ENCODE results near the gene HK1. TPM values are rescaled to one million over a fixed set of nuclear protein-coding genes. Genes with fewer than 3 reads are reported as not detected.
A peak's percentile ranks its signal among the peaks of the same experiment; 100 is the strongest.

Gene HK1
- total RNA-seq, 4 donors from 2014 or later, result 27.3 to 54.0 (median 30.1) TPM

- WGBS, 2 donors, result 90 to 93% methylated on average over 3 of the region's 3 CpGs
- no peak for TF ChIP-seq EP300 (IDR thresholded peaks at IDR 0.05)
- TF ChIP-seq, protein P1, sequence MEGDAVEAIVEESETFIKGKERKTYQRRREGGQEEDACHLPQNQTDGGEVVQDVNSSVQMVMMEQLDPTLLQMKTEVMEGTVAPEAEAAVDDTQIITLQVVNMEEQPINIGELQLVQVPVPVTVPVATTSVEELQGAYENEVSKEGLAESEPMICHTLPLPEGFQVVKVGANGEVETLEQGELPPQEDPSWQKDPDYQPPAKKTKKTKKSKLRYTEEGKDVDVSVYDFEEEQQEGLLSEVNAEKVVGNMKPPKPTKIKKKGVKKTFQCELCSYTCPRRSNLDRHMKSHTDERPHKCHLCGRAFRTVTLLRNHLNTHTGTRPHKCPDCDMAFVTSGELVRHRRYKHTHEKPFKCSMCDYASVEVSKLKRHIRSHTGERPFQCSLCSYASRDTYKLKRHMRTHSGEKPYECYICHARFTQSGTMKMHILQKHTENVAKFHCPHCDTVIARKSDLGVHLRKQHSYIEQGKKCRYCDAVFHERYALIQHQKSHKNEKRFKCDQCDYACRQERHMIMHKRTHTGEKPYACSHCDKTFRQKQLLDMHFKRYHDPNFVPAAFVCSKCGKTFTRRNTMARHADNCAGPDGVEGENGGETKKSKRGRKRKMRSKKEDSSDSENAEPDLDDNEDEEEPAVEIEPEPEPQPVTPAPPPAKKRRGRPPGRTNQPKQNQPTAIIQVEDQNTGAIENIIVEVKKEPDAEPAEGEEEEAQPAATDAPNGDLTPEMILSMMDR (IDR thresholded peaks at IDR 0.05), result no peak
- TF ChIP-seq POLR2A (IDR thresholded peaks at IDR 0.05), result no peak
Measured at GRCh38 chr10:69315100-69315542, 36.8 kb downstream of the HK1 start.

GRCh38 chr10:69315610-69316312 is 37.5 kb downstream of the HK1 start:
- no peaks in the 10 kb centered on the region for H3K36me3 ChIP-seq
- no peaks in the 10 kb centered on the region for H3K27me3 ChIP-seq
- no peak overlapping the region for H3K27ac ChIP-seq
- H3K4me1 ChIP-seq, result peaks cover 0 to 37% (median 15%) of the 10 kb centered on the region in 4 donors
- TF ChIP-seq EP300 (IDR thresholded peaks at IDR 0.05), result no peak
- no peaks in the 10 kb centered on the region for H3K9me3 ChIP-seq
- no peak for DNase-seq (ENCODE audit: low spot score in 2 of 2)
- no peak overlapping the region for H3K4me3 ChIP-seq
- 83 to 87% methylated on average over 6 of the region's 6 CpGs for WGBS, 2 donors

More at GRCh38 chr10:69315100-69315542, 36.8 kb downstream of the HK1 start:
- Histone ChIP-seq H3K4me3 (no peak overlapping the region), H3K4me1 (peaks cover 0 to 30% (median 9%) of the 10 kb centered on the region in 4 donors), H3K27me3 (no peaks in the 10 kb centered on the region), H3K9me3 (no peaks in the 10 kb centered on the region), H3K36me3 (no peaks in the 10 kb centered on the region), H3K27ac (no peak overlapping the region)
- no peak for DNase-seq (ENCODE audit: low spot score in 2 of 2)

GRCh38 chr10:69316313-69317059 is 38.2 kb downstream of the HK1 start:
- WGBS, 2 donors, result 62 to 71% methylated on average over 6 of the region's 6 CpGs
- H3K27ac ChIP-seq, result peak overlapping the region in 2 of 4 donors; percentile 90 to 92

GRCh38 chr10:69317175-69317604 is 38.9 kb downstream of the HK1 start:
- 93 to 94% methylated on average over 3 of the region's 3 CpGs for WGBS, 2 donors
- no peak overlapping the region for H3K4me3 ChIP-seq
- no peaks in the 10 kb centered on the region for H3K27me3 ChIP-seq
- no peaks in the 10 kb centered on the region for H3K36me3 ChIP-seq
- no peaks in the 10 kb centered on the region for H3K9me3 ChIP-seq
- no peak for DNase-seq (ENCODE audit: low spot score in 2 of 2)
- TF ChIP-seq EP300 (IDR thresholded peaks at IDR 0.05) (no peak), POLR2A (IDR thresholded peaks at IDR 0.05) (no peak)
- TF ChIP-seq, protein P1 (IDR thresholded peaks at IDR 0.05), result no peak
- peaks cover 0 to 47% (median 17%) of the 10 kb centered on the region in 4 donors for H3K4me1 ChIP-seq
- H3K27ac ChIP-seq, result peak overlapping the region in 2 of 4 donors; percentile 90 to 92

More at GRCh38 chr10:69316313-69317059, 38.2 kb downstream of the HK1 start:
- no peak overlapping the region for H3K4me3 ChIP-seq
- H3K4me1 ChIP-seq, result peaks cover 0 to 44% (median 17%) of the 10 kb centered on the region in 4 donors
- peak; percentile 45 to 73 for DNase-seq (ENCODE audit: low spot score in 2 of 2)
- no peaks in the 10 kb centered on the region for H3K9me3 ChIP-seq
- no peak for TF ChIP-seq POLR2A (IDR thresholded peaks at IDR 0.05)
- TF ChIP-seq, protein P1 (IDR thresholded peaks at IDR 0.05), result no peak
- TF ChIP-seq EP300 (IDR thresholded peaks at IDR 0.05), result peak in 1 of 2 donors; percentile 40
- H3K27me3 ChIP-seq, result no peaks in the 10 kb centered on the region
- no peaks in the 10 kb centered on the region for H3K36me3 ChIP-seq

DNA sequence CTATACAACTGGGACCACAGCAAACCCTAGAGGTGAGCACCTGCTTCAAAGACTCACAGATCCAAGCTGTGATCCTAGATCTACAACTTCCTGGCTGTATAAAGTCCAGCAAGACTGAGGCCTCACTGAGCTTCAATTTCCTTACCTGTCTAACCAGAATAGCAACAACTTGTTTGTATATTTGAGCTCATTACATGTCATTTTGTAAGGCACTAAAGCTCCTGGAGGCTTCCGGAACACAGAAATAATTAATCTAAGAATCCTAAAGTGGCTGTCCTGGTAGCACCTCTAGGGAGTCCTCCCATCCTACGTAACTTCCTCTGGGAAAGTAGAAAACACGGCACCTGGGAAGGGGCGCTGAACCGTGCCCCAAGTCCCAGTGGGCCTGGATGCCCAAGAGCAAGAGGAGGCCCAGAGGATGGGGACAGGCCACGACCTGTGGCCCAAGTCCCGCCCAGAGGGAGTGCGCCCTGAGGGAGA is 39.4 kb downstream of the HK1 start:
- Histone ChIP-seq H3K4me1 (peaks cover 0 to 47% (median 17%) of the 10 kb centered on the region in 4 donors), H3K4me3 (peak overlapping the region; percentile 68 to 96 (median 92)), H3K27me3 (no peaks in the 10 kb centered on the region), H3K9me3 (no peaks in the 10 kb centered on the region), H3K36me3 (no peaks in the 10 kb centered on the region), H3K27ac (peak overlapping the region; percentile 83 to 96 (median 91))
- WGBS, 2 donors, result 71 to 73% methylated on average over 6 to 8 of the region's 8 CpGs
- no peak for DNase-seq (ENCODE audit: low spot score in 2 of 2)
- TF ChIP-seq, protein P1 (IDR thresholded peaks at IDR 0.05), result no peak
- no peak for TF ChIP-seq POLR2A (IDR thresholded peaks at IDR 0.05)
- no peak for TF ChIP-seq EP300 (IDR thresholded peaks at IDR 0.05)

Measured in tibial nerve (tissue), 4 donors.